ENCODE results near the gene CYP26A1.

The CYP26A1 gene, protein sequence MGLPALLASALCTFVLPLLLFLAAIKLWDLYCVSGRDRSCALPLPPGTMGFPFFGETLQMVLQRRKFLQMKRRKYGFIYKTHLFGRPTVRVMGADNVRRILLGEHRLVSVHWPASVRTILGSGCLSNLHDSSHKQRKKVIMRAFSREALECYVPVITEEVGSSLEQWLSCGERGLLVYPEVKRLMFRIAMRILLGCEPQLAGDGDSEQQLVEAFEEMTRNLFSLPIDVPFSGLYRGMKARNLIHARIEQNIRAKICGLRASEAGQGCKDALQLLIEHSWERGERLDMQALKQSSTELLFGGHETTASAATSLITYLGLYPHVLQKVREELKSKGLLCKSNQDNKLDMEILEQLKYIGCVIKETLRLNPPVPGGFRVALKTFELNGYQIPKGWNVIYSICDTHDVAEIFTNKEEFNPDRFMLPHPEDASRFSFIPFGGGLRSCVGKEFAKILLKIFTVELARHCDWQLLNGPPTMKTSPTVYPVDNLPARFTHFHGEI

DNA sequence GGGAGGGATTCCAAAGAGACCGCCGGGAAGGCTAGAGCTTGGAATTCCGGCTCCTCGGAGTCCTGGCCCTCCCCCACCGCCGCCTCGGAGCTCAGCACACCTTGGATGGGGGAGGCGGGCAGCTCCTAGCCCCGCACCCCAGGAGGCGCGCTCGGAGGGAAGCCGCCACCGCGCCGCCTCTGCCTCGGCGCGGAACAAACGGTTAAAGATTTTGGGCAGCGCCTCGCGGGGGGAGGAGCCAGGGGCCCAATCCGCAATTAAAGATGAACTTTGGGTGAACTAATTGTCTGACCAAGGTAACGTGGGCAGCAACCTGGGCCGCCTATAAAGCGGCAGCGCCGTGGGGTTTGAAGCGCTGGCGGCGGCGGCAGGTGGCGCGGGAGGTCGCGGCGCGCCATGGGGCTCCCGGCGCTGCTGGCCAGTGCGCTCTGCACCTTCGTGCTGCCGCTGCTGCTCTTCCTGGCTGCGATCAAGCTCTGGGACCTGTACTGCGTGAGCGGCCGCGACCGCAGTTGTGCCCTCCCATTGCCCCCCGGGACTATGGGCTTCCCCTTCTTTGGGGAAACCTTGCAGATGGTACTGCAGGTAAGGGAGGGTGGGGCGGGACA, at the start of gene CYP26A1:
TSS of gene CYP26A1 (plus strand) at position 355 of the 608 bp plus-strand sequence. CDS start at position 397, 42 bp downstream.
- DNase-seq, result no peak

DNA sequence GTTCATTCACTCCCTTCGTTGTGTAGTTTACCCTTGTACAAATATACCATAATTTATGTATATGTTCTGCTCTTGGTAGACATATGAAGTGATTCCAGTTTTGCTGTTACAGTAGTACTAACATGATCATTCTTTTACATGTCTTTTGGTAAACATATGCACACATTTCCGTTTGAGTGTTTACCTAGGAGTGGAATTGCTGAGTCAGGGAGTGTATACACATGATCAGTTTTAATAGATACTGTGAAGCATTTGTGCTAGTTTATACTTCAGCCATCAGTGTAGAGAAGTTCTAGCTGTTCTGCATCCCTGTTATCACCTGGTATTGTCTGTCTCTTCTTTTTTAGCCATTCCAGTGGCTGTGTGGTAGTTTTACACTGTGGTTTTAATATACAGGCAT, 47.6 kb upstream of the CYP26A1 start:
- no peak for DNase-seq

DNA sequence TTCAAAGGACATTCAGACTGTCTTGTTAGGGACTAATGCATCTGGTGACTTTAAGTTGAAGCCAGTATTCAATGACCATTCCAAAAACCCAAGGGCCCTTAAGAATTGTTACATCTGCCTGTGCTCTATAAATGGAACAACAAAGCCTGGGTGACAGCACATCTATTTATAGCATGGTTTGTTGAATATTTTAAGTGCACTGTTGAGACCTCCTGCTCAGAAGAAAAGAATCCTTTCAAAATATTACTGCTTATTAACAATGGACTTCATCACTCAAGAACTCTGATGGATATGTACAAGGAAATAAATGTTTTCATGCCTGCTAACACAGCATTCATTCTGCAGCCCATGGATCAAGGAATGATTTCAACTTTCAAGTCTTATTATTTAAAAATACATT, 46.2 kb upstream of the CYP26A1 start:
- no peak for DNase-seq

DNA sequence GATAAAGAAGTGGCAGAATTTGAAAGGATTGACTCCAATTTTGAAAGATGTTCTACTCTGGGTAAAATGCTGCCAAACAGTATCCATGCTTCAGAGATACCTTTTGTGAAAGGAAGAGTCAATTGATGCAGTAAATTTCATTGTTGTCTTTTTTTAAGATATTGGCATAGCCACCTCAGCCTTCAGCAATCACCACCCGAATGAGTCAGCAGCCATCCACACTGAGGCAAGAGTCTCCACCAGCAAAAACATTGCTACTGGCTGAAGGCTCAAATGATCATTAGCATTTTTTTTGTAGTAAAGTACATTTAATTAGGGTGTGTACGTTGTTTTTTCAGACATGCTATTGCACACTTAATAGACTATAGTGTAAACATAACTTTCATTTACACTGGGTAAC, 44.8 kb upstream of the CYP26A1 start:
- DNase-seq, result peak; percentile 60

DNA sequence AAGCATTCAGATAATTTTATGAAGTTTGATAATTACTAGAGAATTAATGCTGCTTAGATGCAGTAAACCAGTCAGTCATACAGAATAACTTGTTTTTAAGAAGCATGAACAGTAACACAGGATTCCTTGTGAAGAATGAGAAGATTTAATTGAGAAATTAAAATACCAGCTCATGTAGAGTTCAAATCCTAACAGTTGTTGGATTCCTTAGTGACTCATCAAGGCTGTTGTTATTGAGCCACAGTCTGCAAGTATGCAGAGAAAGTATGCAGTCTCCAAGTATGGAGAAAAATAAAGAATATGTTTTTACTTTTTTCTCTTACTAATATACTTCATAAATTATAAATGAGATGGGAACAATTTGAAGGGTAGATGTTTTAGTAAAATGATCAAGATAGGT, 43.3 kb upstream of the CYP26A1 start:
- peak; percentile 86 for DNase-seq

DNA sequence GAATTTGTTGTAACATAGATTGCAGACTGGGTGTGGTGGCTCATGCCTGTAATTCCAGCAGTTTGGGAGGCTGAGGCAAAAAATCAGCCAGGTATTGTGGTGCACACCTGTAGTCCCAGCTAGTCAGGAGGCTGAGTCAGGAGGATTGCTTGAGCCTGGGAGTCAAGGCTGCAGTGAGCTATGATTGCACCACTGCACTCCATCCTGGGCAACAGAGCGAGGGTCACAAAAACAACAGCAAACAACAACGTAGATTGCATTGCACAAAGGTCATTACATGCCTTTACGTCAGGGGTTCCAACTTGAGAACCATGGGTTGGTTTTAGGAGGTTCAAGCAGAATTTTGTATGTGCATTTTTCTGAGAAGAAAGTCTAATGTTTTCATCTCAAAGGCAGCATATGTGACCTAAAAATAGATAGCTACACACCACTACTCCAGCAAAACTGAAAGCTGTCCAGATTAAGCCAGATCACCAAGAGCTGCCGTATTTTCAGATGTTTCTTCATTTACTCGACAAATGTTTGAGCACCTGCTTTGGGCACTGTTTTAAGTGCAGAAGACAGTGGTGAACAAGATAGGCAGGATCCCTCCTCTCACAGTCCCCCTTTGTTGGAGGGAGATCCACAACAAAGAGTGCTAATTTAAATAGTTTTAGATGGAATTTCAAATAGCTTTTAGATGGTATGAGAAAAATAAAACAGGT, 41.4 kb upstream of the CYP26A1 start:
- no peak for DNase-seq

DNA sequence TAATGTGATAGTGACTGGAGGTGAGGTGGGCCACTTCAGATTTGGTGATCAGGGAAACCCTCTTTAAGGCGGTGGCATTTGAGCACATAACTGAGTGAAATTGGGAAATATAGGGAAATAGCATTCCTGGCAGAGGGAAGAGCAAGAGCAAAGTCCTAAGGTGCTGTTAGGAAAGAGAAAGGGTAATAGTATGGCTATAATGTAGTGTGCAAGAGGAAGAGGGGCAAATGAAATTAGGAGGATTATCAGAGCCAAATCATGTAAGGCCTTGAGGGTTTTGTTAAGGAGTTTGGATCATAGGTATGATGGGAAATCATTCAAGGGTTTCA, 40.9 kb upstream of the CYP26A1 start:
- no peak for DNase-seq

DNA sequence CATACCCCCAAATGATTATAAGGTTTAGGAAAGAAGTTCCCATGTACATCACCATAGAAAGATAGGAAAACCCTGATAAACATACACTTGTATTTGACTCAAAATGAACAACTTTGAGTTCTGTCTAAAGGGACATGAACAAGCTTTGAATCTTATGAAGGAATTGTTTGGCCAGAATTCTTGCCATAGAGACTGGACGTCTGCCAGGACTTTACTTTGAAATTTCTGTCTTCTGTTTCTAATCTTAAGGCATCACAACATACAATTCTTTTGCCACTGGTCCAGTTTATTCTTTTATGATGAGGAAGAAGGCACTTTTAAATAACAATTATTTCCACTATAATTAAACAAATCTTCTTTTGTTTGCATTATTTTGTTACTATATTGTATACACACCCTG, 39.3 kb upstream of the CYP26A1 start:
- peak; percentile 21 for DNase-seq

DNA sequence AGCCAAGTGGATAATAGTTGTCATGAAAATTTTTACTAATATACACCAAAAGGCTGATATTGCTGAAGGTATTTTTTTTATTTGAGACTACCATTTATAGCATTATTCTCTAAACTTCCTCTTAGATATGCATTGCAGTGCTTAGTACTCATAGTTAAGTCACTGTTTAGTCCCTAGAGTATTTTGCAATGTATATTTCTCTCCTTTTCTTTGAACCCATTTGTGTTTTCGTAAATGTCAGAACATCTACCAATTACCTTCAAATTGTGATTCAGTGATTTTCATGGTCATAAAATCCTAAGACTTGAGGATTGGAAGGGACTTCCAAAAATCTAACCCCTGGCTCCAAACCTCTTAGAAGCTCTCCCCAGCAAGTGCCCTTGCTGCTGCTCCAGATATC, 34.6 kb upstream of the CYP26A1 start:
- peak; percentile 10 for DNase-seq

DNA sequence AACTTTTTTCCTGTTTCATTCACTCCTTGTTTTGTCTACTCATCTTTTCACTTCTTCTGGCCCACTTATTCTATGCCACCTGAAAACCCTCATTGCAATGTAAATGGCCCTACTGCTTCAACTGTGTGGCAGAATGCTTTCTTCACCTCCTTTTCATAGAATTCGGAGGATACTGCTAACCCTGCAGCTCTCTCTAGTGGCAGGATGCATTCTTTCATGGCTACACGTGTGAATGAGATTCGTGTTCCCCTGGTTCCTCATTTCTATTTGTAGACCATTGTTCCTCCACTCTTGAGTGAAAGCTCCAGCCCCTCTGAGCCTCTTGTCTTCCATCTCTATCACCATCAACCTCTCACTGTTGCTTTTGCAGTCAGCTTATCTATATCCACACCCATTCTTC, 34.0 kb upstream of the CYP26A1 start:
- DNase-seq, result peak; percentile 56

DNA sequence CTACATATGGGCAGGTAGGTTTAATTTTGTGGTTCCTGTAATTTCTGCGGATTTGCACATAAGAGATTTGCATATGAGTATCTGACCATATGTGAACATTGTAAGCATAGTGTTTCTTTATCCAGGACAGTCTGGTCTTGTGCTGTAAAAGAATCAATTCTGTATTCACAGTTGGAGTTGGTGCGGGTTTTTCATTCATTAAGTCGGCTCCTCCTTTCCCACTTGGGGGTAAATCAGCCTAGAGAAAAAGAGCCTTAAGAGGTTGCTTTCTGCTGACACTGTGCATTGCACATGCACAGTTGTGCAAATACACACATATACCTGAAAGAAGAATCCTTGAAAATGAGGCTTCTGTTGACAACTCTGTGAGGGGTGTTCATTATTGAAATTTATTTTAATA, 19.2 kb upstream of the CYP26A1 start:
- DNase-seq, result no peak

DNA sequence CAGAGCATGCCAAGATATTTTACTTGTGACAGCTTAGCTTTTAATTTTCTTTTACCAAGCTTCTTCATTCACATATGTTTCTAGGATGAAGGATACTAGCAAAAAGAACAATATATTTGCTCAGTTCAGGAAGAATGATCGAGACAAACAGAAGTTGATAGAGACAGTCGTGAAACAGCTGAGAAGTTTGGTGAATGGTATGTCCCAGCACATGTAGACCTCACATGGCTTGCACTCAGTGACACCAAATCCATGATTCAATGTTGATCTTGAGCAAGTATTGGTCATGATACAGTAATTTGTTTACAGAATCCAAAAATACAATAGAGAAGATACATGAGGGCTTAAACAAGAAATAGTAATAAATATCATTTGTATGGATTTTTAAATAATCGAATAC, 15.6 kb upstream of the CYP26A1 start:
- no peak for DNase-seq

DNA sequence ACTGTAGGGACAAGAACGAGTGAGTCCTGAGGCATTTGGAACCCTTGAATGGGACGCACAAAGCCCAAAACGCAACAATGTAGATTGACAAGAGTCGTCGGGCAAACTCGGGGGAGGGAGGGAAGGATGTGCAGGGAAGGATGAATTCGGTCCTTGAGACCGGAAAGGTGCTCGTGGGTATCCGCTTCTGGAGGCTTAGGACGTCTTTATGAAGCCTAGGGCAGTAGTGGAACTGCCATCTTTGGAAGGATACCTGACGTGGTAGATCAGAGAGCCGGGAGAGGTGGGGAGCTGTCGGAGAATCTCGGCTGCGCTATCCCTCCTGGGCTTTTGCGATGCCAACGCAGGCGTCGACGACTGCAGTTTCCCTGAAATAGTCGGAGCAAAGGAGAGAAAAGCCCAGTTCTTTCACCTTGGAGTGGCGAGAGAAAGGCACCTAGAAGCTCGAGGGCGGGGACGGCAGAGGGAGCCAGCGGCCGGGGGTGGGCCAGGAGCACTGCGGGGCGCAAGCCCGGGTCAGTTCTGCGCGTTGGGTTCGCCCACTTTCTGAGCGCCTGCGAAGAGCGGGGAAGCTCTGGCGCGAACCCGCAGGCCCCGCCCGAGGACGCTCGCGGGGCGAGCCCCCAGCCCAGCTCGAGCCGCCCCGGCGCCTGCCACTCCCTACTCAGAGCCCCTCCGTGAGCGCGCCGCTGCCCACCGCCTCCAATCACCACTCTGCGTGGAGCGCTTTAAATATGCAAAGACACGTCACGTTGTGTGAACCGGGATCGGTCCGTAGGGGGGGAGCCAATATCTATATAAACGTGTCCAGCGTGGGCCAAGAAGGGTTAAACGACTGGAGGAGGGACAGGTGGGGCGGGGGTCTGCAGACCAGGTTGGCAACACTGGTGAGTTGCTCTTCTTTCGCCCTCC, 13.5 kb upstream of the CYP26A1 start, which contains the start of gene CYP26C1:
TSS of gene CYP26C1 (plus strand) at position 824 of the 912 bp plus-strand sequence. CDS start 466 bp downstream, outside the sequence.
- DNase-seq, result no peak

DNA sequence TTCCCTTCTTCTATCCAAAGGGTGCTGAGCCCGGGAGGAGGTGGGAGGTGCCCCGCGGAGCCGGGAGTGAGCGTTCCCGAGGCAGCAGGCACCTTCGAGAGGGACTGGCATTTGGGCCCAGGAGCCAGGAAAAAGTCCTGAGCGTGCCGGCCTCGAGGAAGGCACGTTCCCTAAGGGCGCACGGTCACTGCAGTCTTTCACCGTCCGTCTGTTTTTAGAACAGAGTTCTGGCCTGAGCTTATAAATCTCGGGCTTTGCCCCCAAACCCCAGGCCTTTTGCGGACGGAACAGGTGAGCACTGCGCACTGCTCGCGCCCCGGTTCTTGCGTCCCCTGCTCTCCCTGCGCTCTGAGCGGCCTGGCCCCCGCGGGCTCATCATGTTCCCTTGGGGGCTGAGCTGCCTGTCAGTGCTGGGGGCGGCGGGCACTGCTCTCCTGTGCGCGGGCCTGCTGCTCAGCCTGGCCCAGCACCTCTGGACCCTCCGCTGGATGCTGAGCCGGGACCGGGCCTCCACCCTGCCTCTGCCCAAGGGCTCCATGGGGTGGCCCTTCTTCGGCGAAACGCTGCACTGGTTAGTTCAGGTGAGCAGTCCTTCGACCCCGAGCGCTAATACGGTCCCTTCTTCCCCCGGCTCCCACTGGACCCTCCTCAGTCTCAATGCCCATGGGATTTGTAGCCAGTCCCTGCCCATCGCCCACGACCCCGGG, 12.7 kb upstream of the CYP26A1 start:
- DNase-seq, result no peak

DNA sequence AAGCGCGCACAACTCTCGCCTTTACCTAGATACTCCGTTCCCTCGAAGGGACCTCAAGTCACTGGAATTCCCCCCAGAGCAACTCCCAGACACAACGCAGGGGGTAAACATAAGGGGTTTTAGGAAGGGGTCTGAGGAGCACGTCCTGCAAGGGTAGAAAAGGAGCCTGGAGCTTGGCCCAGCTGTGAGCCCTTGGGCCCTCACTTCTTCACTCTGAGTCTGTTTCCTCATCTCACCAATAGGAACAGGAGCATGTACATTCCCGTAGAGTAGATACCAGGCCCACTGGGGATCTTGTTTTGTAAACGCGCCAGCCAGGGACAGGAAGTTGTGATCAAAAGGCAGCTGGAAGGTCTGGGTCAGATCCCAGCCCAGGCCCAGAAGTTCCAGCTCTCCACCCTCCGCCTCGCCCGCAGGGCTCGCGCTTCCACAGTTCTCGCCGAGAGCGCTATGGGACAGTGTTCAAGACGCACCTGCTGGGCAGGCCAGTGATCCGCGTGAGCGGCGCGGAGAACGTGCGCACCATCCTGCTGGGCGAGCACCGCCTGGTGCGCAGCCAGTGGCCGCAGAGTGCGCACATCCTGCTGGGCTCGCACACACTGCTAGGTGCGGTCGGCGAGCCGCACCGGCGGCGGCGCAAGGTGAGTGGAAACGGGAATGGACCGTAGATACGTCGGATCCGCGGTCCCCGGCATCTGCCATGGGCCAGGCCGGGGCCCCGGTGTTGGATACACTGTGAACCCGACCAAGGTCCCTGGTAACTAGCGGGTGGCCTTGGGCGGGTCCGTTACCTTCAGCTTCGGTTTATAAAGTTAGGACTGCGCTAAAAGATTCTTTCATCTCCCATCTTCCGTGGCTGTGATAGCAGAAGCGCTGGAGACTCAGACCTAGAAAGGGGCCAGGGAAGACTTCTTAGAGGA, 11.8 kb upstream of the CYP26A1 start:
- DNase-seq, result no peak

DNA sequence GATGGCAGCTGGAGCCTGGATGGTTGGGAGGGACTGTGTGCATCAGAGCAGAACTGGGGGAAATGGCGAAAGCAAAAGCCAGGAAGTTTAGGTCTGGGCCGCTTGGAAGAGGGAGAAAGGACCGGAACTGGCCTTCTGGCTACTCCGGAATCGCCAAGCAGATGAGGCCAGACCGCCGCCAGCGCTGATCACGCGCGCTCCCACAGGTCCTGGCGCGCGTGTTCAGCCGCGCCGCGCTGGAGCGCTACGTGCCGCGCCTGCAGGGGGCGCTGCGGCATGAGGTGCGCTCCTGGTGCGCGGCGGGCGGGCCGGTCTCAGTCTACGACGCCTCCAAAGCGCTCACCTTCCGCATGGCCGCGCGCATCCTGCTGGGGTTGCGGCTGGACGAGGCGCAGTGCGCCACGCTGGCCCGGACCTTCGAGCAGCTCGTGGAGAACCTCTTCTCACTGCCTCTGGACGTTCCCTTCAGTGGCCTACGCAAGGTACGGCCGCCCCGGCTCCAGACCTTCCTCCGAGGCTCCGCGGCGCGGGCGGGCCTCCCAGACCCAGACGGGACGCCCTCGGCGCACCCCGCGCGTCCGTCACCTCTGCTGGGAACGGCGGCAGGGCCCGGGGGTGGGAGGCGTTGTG, 11.1 kb upstream of the CYP26A1 start:
- peak; percentile 30 for DNase-seq

DNA sequence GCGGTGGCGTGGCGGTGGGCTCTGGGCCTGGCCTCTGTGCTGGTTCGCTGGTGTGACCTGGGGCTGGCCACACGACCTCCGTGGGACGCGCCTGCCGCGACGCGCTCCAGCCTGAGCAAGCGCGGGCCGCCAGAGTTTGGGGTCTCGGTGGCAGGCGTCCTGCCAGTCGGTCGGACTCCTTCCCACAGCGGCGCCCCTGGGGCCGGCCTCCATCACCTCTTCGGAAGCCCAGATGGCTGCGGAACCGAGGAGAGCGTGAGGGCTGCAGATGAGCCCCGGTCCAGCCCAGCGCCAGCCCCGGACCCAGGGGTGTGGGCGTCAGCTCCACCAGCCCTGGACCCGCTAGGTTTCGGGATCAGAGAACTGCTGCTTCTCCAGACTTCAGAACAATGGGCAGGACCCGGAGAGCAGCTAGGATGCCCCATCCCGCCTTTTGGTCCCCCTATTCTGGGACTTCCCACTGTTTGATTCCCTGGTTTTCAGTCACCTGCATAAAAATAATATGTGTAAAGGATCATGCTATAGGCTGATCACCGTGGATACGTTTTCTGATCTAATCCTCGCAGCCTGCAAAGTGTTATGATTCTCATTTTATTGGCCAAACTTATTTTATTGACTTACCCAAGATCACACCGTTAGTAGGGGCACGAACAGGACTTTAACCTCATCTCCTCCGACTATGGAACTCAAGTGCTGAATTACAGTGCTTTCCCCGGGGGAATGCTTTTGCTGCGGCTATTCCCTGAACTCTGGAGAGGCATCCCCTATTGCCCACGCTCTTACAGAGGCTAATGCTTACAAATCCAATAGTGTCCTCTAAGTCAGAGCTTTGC, 10.3 kb upstream of the CYP26A1 start:
- DNase-seq, result no peak

DNA sequence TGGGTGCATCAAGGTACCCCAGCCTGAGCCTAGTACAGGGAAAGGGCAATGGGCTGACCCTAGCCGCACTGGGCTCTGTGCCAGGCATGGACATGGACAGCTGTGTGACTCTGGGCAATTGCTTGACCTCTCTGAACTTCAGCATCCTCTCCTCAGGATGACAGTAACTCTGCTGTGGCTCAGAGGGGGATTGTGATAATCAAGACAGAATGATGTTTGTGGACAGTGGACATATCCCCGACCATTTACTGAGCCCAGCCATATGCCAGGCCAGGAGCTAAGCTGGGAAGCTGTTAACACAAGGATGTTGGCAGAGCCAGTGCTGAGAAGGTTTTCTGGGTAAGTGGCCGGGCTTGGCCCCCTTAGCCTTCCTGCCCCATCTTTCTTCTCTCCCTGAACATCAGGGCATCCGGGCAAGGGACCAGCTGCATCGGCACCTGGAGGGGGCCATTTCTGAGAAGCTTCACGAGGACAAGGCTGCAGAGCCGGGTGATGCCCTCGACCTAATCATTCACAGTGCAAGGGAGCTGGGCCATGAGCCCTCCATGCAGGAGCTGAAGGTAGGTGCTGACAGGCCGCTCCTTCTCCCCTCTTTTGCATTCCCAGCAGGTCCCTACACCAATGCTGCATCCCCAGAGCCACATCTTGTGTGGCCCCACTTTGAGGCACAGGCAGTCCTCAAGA, 9.6 kb upstream of the CYP26A1 start:
- DNase-seq, result no peak
